PC-3 (cell line): ENCODE measurements around the gene KHDC4. TPM values are rescaled to one million over a fixed set of nuclear protein-coding genes. Genes with fewer than 3 reads are reported as not detected.
A peak's percentile ranks its signal among the peaks of the same experiment; 100 is the strongest.

Experiments used
- ATAC-seq: fragments of 200-7000 bp; cut with Tn5 transposase; 2 replicates; pipeline ENCODE4 v1.9.1; 2020; ENCODE audit warnings: mild to moderate bottlenecking, moderate library complexity
- BruUV-seq: library from RNA; stranded (reverse); fragments of 400-500 nt; replicated peaks from 2 replicates; lab custom pipeline; 2021; lab: Mats Ljungman, UMichigan
- CTCF ChIA-PET: fragments of 300-600 bp; sonication (Branson Sonifier 250); formaldehyde crosslinking; loops from one replicate; lab custom pipeline; 2022; ENCODE audit warnings: antibody characterized with exemption; lab: Charles Lee
- POLR2A ChIA-PET: fragments of 300-600 bp; sonication (Branson Sonifier 250); formaldehyde crosslinking; loops from one replicate; lab custom pipeline; 2022; ENCODE audit warnings: antibody characterized with exemption; ENCODE audit not compliant: unreplicated experiment; lab: Charles Lee
- DNase-seq: peaks from one replicate; pipeline ENCODE4 v3.0.0-alpha.2; 2015
- H2AFZ ChIP-seq: fragments of 300-600 bp; sonication (generic); 2 replicates; pipeline ENCODE4 v1.6.0; 2016; ENCODE audit warnings: antibody characterized with exemption, low read length
- H3F3A ChIP-seq: fragments of 300-600 bp; sonication (generic); one replicate; pipeline ENCODE4 v1.6.0; 2017; ENCODE audit warnings: antibody characterized with exemption, low read length, control low read depth, mild to moderate bottlenecking; ENCODE audit not compliant: unreplicated experiment
- H3K27ac ChIP-seq: fragments of 300-600 bp; sonication (generic); 2 replicates; pipeline ENCODE4 v1.5.1; 2016; ENCODE audit warnings: mild to moderate bottlenecking, low read length
- H3K27me3 ChIP-seq: fragments of 300-600 bp; sonication (generic); 2 replicates; pipeline ENCODE4 v1.6.1; 2016; ENCODE audit warnings: low read length, mixed read lengths
- H3K36me3 ChIP-seq: fragments of 300-600 bp; sonication (generic); 2 replicates; pipeline ENCODE4 v1.6.1; 2016; ENCODE audit warnings: low read depth, mixed run types, low read length, mixed read lengths
- H3K4me1 ChIP-seq: fragments of 300-600 bp; sonication (generic); 2 replicates; pipeline ENCODE4 v1.5.1; 2016; ENCODE audit warnings: low read length; ENCODE audit not compliant: insufficient read depth
- H3K4me2 ChIP-seq: fragments of 300-600 bp; sonication (generic); 2 replicates; pipeline ENCODE4 v1.6.0; 2016; ENCODE audit warnings: low read length
- H3K4me3 ChIP-seq: fragments of 300-600 bp; sonication (generic); 2 replicates; pipeline ENCODE4 v1.5.1; 2016; ENCODE audit warnings: mild to moderate bottlenecking, low read length, mixed read lengths
- H3K79me2 ChIP-seq: fragments of 300-600 bp; sonication (generic); 2 replicates; pipeline ENCODE4 v1.6.1; 2017; ENCODE audit warnings: low read length, mixed read lengths
- H3K9ac ChIP-seq: fragments of 300-600 bp; sonication (generic); 2 replicates; pipeline ENCODE4 v1.6.0; 2016; ENCODE audit warnings: mild to moderate bottlenecking, low read length
- H3K9me2 ChIP-seq: fragments of 300-600 bp; sonication (generic); replicated peaks from 2 replicates; pipeline ENCODE4 v1.6.1; 2016; ENCODE audit warnings: mixed run types, low read length, mixed read lengths
- H3K9me3 ChIP-seq: fragments of 300-600 bp; sonication (generic); 2 replicates; pipeline ENCODE4 v1.6.1; 2016; ENCODE audit warnings: low read length, mixed read lengths
- H4K20me1 ChIP-seq: fragments of 300-600 bp; sonication (generic); 2 replicates; pipeline ENCODE4 v1.6.1; 2016; ENCODE audit warnings: low read length, mixed read lengths
- CTCF ChIP-seq: fragments of 300-600 bp; sonication (generic); conservative IDR thresholded peaks from 2 replicates; pipeline ENCODE4 v1.5.1; 2017; ENCODE audit warnings: antibody characterized with exemption, low read depth, mild to moderate bottlenecking, low read length
- EZH2 ChIP-seq: fragments of 300-600 bp; sonication (generic); IDR thresholded peaks from one replicate; pipeline ENCODE4 v1.6.1; 2017; ENCODE audit warnings: antibody characterized with exemption, mild to moderate bottlenecking, low read length; ENCODE audit not compliant: unreplicated experiment
- EZH2phosphoT487 ChIP-seq: fragments of 300-600 bp; sonication (generic); IDR thresholded peaks from 2 replicates; pipeline ENCODE4 v1.6.1; 2018; ENCODE audit warnings: mild to moderate bottlenecking, antibody characterized with exemption, low read length, borderline replicate concordance
- intact Hi-C: fragments of 100-400 bp; cut with micrococcal nuclease; formaldehyde crosslinking; loops from 2 replicates; pipeline ENCODE4 v1.9.0; 2023
- total RNA-seq: library from RNA; depleted of rRNA; stranded (reverse); fragments of >200 nt; gene quantifications from 2 replicates; pipeline ENCODE4 v1.2.3, GENCODE V29; 2014

Gene KHDC4
- total RNA-seq, 1 experiment from 2014 or later = 63.4 TPM

- peak overlapping the region; percentile 97 for H3K4me3 ChIP-seq
- no peaks in the 10 kb centered on the region for H3K36me3 ChIP-seq
- BruUV-seq = TSS peak; percentile 6
- no peaks in the 10 kb centered on the region for H3K27me3 ChIP-seq
- H3K9ac ChIP-seq = peak overlapping the region; percentile 92
- peak overlapping the region; percentile 90 for H3K4me2 ChIP-seq
- POLR2A ChIA-PET = interaction anchor here (0.5 to 0.8 kb wide), 4 partner anchors 15 to 153 kb away, joined by 4 to 29 read pairs (median 6); no protein-coding TSS in a partner anchor
- H3K9me2 ChIP-seq = no peaks in the 10 kb centered on the region
- H3F3A ChIP-seq = no peaks in the 10 kb centered on the region
- peak overlapping the region; percentile 57 for H3K27ac ChIP-seq
- TF ChIP-seq CTCF = no peak
- TF ChIP-seq EZH2 = no peak
- TF ChIP-seq EZH2phosphoT487 = no peak
- intact Hi-C loops = loop anchor here (5.0 kb wide), 1 partner anchor 144 kb away; no protein-coding TSS in a partner anchor
- H3K9me3 ChIP-seq = no peaks in the 10 kb centered on the region
- H2AFZ ChIP-seq = peak overlapping the region; percentile 96
- DNase-seq (peak; percentile 31), ATAC-seq (peak; percentile 41)
- CTCF ChIA-PET = interaction anchor here (0.6 to 2.4 kb wide), 4 partner anchors 12 to 172 kb away, joined by 3 to 11 read pairs (median 9); no protein-coding TSS in a partner anchor
- peaks cover 17% of the 10 kb centered on the region for H4K20me1 ChIP-seq
- H3K79me2 ChIP-seq = peaks cover 67% of the 10 kb centered on the region
- peaks cover 46% of the 10 kb centered on the region for H3K4me1 ChIP-seq
Measured at GRCh38 chr1:155977690-155978324, 43.6 kb upstream of the KHDC4 start.

- DNase-seq = peak; percentile 37
Measured at GRCh38 chr1:155976913-155977689, 42.9 kb upstream of the KHDC4 start.

More at GRCh38 chr1:155976913-155977689, 42.9 kb upstream of the KHDC4 start:
- Histone ChIP-seq H3K9me3 (no peaks in the 10 kb centered on the region), H3K27ac (peak overlapping the region; percentile 57), H3K36me3 (no peaks in the 10 kb centered on the region), H4K20me1 (peaks cover 18% of the 10 kb centered on the region), H3K4me1 (peaks cover 44% of the 10 kb centered on the region), H3K4me3 (peak overlapping the region; percentile 97), H3K9ac (peak overlapping the region; percentile 92), H3K4me2 (peak overlapping the region; percentile 90), H3K79me2 (peaks cover 74% of the 10 kb centered on the region), H3K27me3 (no peaks in the 10 kb centered on the region), H2AFZ (peak overlapping the region; percentile 96), H3F3A (no peaks in the 10 kb centered on the region), H3K9me2 (no peaks in the 10 kb centered on the region)
- ChIA-PET CTCF (interaction anchor here (0.6 to 2.4 kb wide), 5 partner anchors 13 to 172 kb away, joined by 3 to 11 read pairs (median 8); no protein-coding TSS in a partner anchor), POLR2A (interaction anchor here (0.6 to 0.9 kb wide), 3 partner anchors 14 to 297 kb away, joined by 3 to 8 read pairs (median 8); no protein-coding TSS in a partner anchor)
- intact Hi-C loops = loop anchor here (5.0 kb wide), 1 partner anchor 145 kb away; no protein-coding TSS in a partner anchor
- peak; percentile 23 for ATAC-seq
- no TSS peak for BruUV-seq
- TF ChIP-seq CTCF = no peak
- TF ChIP-seq EZH2 = no peak
- TF ChIP-seq EZH2phosphoT487 = no peak
